HG02885 (cell line): ENCODE results near the gene PIK3R2.

ENCODE experiments used
- ATAC-seq: cut with Tn5 transposase; IDR thresholded peaks from one replicate; pipeline ENCODE4 v1.9.1; 2021; ENCODE audit warnings: mild to moderate bottlenecking; ENCODE audit not compliant: unreplicated experiment, poor library complexity

Gene PIK3R2

DNA sequence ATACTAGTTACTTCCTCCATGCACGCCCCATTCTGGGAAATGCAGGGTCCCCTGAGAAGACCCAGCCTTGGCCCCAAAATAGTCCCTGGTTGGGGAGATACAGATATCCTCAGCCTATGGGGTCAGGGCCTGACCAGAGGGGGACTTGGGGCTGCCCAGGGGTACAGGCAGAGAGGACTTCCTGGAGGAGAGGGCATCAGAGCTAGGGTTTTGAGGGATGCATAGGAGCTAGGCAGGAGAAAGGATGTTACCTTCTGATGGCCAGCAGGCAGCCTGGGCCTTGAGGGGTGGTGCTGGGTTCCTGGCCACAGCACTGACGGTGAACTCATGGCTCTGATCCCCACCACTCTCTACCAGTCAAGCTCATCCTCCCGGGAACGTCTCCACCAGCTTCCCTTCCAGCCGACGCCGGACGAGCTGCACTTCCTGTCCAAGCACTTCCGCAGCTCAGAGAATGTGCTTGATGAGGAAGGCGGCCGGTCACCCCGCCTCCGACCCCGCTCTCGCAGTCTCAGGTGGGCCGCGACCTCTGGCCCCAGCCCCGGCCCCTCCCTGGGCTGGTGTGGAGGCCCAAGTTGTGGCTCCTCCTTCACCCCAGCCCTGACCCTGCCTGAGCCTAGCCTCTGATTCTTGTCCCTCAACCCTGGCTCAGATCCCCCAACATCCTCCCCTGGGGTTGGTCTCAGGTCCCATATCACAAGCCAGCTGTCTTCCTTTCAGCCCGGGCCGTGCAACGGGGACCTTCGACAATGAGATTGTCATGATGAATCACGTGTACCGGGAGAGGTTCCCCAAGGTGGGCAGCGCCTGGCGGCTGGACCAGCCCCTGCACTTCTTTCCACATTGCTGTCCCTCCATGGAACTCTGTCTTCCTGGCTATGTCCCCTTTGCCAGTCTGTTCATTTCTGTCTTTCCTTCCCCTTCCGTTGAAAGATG is 29.8 kb upstream of the PIK3R2 start:
- ATAC-seq, result no peak

DNA sequence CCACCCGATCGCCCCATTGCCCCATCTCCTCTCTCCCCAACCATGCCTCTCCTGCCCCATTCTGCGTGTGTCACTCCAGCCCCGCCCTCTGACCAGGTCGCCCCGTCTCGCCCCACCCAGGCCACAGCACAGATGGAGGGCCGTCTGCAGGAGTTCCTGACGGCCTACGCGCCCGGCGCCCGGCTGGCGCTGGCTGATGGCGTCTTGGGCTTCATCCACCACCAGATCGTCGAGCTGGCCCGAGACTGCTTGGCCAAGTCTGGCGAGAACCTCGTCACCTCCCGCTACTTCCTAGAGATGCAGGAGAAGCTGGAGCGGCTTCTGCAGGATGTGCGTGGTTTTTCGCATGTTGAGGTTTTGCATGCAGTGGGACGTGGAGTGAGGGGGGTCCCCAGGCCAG is 29.1 kb upstream of the PIK3R2 start:
- no peak for ATAC-seq

DNA sequence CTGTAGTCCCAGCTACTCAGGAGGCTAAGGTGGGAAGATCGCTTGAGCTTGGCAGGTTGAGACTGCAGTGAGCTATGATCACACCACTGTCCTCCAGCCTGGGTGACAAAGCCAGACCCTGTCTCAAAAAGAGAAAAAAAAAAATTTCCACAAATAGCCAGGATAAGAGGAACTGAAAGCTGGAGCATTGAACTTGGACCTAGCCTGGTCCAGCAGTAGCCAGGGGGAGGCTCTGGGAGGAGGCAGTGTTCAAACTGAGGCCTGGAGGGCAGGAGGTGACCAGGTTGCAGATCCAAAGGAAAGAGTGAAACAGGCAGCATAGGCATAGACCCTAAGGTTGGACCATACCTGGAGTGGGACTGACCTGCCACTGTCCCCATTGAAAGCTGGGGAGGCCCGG is 26.9 kb upstream of the PIK3R2 start:
- no peak for ATAC-seq

DNA sequence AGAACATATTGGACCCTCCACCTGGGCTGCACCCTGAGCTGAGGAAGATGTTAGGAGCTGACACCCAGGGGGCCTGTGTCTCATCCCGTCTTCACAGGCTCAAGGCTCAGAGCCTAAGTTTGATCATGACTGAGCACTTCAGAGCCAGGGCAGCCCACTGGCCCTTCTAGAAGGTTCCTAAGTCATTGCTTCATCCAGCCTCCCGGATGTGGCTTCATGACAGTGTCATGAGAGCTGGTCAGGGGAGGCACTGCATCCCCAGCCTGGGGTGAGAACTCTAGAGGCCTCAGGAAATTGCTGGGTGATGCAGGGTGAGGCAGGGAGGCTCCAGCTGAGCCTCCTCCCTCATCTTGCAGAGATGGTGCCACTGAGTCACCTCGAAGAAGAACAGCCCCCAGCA is 24.9 kb upstream of the PIK3R2 start:
- no peak for ATAC-seq

DNA sequence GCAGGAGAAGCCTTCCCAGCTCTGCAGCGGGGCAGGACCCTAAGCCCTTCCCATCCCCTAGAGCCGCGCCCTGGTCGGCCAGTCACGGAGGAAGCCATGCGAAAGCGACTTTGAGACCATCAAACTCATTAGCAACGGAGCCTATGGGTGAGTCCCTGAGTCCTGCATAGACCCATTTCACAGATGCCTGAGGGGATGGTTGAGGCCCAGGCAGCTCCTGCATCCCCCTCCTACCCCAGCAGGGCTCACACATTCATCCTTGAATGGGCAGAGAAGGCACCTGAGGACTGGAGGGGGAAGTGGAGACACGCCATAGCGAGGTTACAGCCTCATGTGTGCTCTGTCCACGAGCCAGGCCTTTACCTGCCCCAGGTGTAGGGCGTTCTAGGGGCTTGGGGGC is 24.2 kb upstream of the PIK3R2 start:
- no peak for ATAC-seq

DNA sequence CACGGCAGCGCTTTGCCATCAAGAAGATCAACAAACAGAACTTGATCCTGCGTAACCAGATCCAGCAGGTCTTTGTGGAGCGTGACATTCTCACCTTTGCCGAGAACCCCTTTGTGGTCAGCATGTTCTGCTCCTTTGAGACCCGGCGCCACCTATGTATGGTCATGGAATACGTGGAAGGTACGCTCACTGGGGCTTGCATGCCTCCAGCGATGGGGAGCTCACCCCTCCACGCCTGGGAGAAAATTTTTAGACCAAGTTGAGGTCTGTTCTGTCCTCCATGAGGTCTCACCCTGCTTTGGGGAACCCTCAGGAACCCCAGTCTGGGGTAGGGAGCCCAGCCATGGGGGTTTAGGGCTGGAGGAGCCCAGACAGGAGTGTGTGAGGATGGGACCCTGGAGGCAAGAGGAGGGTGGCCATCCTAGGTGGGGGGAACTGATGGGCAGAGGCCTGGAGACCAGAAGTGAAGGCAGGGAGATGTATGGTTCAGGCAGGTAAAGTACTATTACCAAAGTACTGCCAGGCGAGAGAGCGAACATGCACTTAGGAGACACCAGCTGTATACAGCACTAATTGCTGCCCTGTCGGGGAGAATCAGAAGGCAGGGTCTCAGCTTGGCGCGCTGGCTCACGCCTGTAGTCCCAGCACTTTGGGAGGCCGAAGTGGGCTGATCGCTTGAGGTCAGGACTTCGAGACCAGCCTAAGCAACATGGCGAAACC is 22.3 kb upstream of the PIK3R2 start:
- ATAC-seq, result no peak

DNA sequence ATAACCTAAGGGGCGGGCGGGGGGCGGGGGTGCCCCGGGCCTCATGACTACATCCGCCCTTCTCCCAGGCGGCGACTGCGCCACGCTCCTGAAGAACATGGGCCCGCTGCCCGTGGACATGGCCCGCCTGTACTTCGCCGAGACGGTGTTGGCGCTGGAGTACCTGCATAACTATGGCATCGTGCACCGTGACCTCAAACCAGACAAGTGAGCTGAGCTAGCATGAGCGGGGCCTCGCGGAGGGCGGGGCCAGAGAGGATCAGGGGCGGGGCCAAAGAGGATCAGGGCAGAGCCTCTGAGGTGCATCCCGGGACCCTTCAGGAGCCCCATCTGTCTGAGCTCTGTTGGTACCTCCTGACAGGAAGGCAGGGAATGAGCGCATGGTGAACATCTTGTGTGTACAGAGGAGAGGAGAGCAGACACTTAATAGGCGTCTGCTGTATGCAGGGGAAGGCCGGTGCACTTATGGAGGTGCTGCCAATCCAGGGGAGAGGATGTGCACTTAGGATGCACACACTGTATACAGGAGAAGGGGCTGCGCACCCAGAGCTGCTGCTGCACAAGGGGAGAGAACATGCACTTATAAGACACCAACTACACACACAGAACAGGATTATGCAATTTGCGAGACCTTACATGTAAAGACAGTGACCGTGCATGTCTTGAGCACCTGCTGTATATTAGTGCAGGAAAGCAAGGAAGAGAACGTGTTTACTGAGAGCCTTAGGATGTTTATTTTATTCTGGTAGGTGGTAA is 20.9 kb upstream of the PIK3R2 start:
- no peak for ATAC-seq

DNA sequence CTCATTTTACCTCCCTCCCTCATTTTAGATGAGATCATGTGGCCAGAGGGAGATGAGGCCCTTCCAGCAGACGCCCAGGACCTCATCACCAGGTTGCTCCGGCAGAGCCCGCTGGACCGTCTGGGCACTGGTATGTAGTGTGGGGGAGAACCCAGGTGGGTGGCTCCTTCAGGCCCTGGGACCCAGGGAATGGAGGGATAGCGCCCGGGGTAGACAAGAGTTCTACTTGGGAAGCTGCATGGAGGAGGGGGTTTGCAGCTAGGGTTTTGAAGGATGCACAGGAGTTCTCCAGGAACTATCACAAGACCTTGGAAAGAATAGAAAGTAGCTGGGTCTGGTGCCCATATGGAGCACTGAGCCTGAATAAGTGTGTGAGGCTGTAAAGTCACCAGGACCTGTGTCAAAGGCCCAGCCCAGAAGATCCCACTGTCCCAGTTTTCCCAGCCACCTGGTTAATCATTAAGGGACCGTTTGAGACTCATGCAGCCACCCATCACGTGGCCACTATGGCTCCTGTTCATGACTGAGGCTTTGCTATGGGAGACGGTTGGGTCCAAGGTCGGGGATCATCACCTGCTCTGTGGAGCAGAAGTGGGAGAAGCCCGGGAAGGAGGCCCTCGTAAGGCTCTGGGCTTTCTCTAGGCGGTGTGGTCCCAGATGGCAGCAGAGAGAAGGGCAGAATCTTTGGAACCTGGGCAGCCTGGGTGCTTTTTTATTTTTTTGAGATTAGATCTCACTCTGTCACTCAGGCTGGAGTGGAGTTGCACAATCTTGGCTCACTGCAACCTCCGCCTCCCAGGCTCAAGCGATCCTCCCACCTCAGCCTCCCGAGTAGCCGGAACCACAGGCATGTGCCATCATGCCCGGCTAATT is 17.0 kb upstream of the PIK3R2 start:
- ATAC-seq, result no peak

DNA sequence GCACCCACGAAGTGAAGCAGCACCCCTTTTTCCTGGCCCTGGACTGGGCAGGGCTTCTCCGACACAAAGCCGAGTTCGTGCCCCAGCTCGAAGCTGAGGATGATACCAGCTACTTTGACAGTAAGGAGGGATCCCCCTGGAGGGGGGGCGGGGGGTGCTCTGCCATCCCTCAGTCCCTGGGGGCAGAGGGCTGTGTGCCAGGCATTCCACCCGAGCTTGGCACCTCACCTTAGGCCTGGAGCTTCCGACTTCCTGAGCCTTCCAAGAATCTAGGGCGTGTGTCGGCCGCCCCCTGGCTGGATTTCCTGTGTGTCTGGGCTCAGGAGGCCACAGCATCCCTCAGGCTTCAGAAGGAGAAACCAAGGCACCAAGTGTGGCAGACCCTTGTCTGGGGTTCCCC is 15.7 kb upstream of the PIK3R2 start:
- ATAC-seq, result no peak

DNA sequence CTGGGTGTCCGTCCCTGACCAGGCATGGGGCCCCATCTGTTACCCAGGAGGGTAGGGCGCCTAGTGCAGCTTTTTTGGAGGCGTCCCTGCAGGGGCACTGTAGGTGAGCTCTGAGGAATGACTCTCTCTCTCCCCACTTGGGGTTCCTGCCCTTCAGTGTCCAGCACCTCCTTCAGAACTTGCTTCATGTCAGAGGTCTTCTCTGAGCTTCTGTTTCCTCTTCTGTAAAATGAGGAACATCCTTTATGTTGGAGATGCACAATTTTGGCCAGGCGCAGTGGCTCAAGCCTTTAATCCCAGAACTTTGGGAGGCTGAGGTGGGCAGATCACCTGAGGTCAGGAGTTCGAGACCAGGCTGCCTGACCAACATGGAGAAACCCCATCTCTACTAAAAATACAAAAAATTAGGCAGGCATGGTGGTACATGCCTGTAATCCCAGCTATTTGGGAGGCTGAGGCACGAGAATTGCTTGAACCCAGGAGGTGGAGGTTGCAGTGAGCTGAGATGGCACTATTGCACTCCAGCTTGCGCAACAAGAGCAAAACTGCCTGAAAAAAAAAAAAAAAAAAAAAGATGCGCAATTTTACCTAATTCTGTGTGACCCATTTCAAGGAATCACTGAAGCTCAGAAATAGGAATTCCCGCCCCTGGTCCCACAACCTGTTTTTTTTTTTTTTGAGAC is 15.2 kb upstream of the PIK3R2 start:
- ATAC-seq, result no peak

DNA sequence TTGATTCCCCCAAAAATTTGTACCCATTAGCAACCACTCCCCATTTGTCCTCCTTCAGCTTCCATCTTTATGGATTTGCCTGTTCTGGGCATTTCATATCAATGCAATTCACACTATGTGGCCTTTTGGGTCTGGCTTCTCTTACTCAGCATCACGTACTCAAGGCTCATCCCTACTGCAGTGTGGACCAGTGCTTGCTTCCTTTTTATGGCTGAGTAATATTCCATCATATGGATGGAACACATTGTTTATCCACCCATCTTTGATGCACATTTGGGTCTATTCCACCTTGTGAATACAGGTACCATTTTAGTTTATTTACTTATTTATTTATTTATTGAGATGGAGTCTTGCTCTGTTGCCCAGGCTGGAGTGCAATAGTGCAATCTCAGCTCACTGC is 12.5 kb upstream of the PIK3R2 start:
- no peak for ATAC-seq

DNA sequence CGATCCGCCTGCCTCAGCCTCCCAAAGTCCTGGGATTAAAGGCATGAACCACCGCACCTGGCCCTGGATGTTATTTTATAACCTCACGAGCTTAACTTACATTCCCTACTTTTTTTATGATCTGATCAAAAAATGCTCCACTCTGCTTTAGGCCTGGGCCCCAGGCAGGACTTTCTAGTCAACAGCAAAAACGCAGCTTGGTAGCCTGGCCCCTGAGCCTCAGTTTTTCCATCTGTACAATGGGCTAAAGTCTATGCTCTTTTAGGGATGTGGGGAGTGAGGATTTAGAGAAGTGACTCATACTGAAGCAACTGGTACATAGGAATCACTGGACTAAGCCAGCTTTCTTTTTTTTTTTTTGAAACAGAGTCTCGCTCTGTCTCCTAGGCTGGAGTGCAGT is 11.9 kb upstream of the PIK3R2 start:
- no peak for ATAC-seq

DNA sequence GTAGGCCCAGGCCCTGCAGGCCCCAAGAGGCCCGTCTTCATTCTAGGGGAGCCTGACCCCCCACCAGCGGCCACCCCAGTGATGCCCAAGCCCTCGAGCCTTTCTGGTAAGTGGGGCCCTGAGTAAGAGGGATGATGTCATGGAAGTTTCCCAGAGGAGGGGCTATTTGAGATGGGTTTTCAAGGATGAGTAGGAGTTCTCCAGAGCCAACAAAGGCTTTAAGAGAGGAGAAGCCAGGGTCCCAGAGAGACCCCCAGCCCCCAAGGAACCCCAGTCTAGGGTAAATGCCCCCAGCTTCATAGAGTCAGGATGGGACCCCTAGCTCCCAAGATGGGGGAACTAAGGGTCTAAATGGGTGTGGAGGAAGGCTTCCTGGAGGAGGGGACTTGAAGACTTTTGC is 9.1 kb upstream of the PIK3R2 start:
- no peak for ATAC-seq

DNA sequence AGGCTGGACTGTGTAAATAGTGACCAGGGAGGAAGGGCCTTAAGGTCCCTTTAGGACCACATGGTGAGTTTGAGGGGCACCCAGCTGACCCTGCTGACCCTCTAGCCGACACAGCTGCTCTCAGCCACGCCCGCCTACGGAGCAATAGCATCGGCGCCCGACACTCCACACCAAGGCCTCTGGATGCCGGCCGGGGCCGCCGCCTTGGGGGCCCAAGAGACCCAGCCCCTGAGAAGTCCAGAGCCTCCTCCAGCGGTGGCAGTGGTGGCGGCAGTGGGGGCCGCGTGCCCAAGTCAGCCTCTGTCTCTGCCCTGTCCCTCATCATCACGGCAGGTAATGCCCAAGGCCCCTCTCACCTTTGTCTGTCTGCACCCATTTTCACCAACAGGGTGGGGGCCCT is 8.6 kb upstream of the PIK3R2 start:
- no peak for ATAC-seq

DNA sequence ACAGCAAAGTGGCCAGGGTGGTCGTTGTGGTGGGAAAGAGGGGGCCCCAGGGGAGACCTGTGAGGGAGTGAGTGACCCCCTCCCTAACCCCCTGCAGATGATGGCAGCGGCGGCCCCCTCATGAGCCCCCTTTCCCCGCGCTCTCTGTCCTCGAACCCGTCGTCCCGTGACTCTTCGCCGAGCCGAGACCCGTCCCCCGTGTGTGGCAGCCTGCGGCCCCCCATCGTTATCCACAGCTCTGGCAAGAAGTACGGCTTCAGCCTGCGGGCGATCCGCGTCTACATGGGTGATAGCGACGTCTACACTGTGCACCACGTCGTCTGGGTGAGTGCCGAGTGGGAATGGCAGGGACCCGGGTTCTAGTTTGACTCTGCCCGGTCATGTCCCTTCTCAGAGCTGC is 8.1 kb upstream of the PIK3R2 start:
- ATAC-seq, result no peak

DNA sequence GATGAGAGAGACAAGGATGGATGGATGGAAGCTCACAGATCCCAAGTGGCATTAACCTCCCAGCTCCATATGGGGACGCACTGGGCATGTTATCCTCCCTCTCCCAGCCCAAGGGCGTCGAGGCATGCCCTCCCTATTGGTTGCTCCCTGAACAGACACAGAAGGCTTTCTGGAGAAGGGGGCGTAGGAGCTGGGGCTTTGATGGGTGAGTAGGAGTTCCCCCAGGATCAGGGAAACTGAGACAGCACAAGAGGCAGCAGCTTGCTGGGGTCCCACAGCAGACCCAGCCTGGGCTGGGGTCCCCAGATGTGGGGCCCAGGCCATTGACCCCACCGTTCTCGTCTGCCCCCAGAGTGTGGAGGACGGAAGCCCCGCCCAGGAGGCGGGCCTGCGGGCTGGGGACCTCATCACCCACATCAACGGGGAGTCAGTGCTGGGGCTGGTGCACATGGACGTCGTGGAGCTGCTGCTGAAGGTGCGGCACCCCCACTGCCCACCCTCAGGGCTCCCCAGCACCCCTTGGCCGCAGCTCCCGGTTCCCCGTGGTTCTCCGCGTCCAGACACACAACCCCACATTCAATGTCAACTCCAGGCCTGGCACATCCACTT is 7.5 kb upstream of the PIK3R2 start:
- no peak for ATAC-seq

DNA sequence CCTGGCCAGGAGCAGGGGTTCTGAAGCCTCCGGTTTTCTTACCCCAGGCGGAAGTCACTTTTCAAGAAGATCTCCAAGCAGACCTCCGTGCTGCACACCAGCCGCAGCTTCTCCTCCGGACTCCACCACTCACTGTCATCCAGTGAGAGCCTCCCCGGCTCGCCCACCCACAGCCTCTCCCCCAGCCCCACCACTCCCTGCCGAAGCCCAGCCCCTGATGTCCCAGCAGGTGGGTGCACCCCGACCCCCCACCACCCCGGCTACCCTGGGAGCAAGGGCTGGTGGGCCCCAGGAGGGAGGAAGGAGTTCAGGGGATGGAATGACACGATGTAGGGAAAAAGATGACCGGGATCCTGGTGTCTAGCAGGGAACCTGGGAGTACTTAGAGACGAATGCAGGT is 5.6 kb upstream of the PIK3R2 start:
- ATAC-seq, result no peak

DNA sequence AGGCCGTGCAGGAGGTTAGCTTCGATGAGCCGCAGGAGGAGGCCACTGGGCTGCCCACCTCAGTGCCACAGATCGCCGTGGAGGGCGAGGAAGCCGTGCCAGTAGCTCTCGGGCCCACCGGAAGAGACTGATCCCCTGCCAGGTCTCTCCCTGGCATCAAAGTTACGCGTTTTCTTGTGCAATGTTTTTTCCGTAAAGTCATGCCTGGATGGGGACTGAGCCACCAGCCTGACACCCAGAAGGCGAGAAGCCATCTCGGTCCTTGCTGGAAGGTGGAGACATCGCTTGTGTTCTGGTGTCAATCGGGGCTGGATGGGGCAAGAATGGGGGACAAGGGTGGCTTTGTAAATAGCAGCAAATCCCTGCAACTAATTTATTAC is 3.4 kb upstream of the PIK3R2 start:
- no peak for ATAC-seq
